Tibial nerve (tissue), 4 donors: ENCODE results near the gene SULF2. TPM values are rescaled to one million over a fixed set of nuclear protein-coding genes. Genes with fewer than 3 reads are reported as not detected.
A peak's percentile ranks its signal among the peaks of the same experiment; 100 is the strongest.

Experiments
- DNase-seq, 2 donors: peaks; one replicate each; pipeline ENCODE4 v3.0.0-alpha.2; 2019; ENCODE audit warnings: low spot score in 2 of 2
- H3K27ac ChIP-seq, 4 donors: fragments of 200-600 bp; sonication (generic) in 3 of 4; one replicate each; pipeline ENCODE4 v1.5.1; 2017 to 2019; ENCODE audit warnings: mild to moderate bottlenecking in 1 of 4
- H3K27me3 ChIP-seq, 2 donors: fragments of 200-600 bp; sonication (generic) in 1 of 2; one replicate each; pipeline versions ENCODE4 v1.5.1 to v1.6.0; 2017 to 2019
- H3K36me3 ChIP-seq, 3 donors: fragments of 200-600 bp; sonication (generic); one replicate each; pipeline ENCODE4 v1.5.1; 2018 to 2019
- H3K4me1 ChIP-seq, 4 donors: fragments of 200-600 bp; sonication (generic) in 3 of 4; one replicate each; pipeline ENCODE4 v1.5.1; 2017 to 2019
- H3K4me3 ChIP-seq, 4 donors: fragments of 200-600 bp; sonication (generic) in 3 of 4; one replicate each; pipeline ENCODE4 v1.5.1; 2017 to 2019; ENCODE audit warnings: mild to moderate bottlenecking in 1 of 4, moderate library complexity in 1 of 4
- H3K9me3 ChIP-seq, 4 donors: fragments of 200-600 bp; sonication (generic) in 3 of 4; one replicate each; pipeline ENCODE4 v1.5.1; 2017 to 2019
- CTCF ChIP-seq, 5 experiments: fragments of 200-600 bp in 3 of 5; fragments of 450-650 bp in 2 of 5; sonication (generic) in 3 of 5; IDR thresholded peaks; one replicate each; pipeline ENCODE4 v1.5.1; 2016 to 2019; ENCODE audit warnings: antibody characterized with exemption in 5 of 5, mild to moderate bottlenecking in 3 of 5, moderate library complexity in 2 of 5
- EP300 ChIP-seq, 2 donors: sonication (generic); formaldehyde crosslinking; IDR thresholded peaks; one replicate each; pipeline ENCODE4 v1.6.1; 2017; ENCODE audit warnings: antibody characterized with exemption in 2 of 2, mild to moderate bottlenecking in 1 of 2
- POLR2A ChIP-seq, 2 donors: fragments of 450-650 bp; IDR thresholded peaks; one replicate each; pipeline ENCODE4 v1.6.1; 2017; ENCODE audit warnings: antibody characterized with exemption in 2 of 2, mild to moderate bottlenecking in 2 of 2, moderate library complexity in 2 of 2
- WGBS, 2 donors: methylation state at CpG; one replicate each; pipeline ENCODE4 v1.1.5; 2018; 5-methylcytosine and 5-hydroxymethylcytosine counted together
- total RNA-seq, 4 donors: library from RNA; depleted of rRNA; stranded (reverse); fragments of >200 nt; gene quantifications; one replicate each; pipeline ENCODE4 v1.1.0, GENCODE V29; 2016

SULF2 gene
- total RNA-seq, 4 donors from 2014 or later, result 40.9 to 75.3 (median 59.8) TPM

DNA sequence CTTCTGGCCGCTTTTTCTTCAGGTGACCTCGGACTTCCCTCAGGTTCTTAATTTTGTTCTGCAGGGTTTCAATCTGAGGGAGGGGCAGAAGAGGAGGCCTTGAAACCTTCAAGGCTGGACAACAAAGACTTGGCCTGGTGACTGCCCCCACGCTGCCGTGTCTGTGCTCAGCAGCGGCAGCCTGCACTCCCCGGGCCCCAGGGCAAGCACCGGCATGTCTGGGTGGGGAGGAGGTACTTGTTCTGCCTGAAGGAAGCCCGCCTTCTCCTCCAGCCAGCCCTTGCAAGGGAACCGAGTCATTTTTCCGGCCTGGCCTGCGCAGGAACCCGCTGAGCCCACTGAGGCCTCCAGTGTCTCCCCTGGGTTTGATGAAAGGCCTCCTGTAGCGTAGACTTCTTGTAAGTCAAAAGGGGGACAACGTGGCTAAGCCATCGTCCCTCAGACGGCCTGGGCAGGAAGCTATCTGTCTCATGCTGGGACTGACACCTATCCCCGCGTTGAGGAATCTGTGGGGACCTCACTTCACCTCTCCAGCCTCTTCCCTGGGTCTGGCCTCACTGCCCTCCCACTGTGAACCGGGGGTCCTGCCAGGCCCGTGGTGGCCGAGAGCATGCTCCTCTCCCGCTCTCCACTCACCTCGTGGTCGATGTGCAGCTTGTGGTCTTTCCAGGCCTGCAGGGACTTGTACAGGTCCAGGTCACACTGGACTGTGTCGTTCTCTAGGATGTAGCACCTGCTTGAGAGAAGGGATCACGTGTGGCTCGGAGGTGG is 119.9 kb downstream of the SULF2 start:
- no peak for TF ChIP-seq POLR2A (IDR thresholded peaks at IDR 0.05)
- TF ChIP-seq EP300 (IDR thresholded peaks at IDR 0.05), result no peak
- no peak for TF ChIP-seq CTCF (IDR thresholded peaks at IDR 0.05)
- Histone ChIP-seq H3K4me3 (no peak overlapping the region), H3K9me3 (no peaks in the 10 kb centered on the region), H3K27me3 (no peaks in the 10 kb centered on the region), H3K27ac (no peak overlapping the region), H3K36me3 (peaks cover 0 to 49% (median 0%) of the 10 kb centered on the region in 3 donors), H3K4me1 (peaks cover 0 to 14% (median 0%) of the 10 kb centered on the region in 4 donors)
- WGBS, 2 donors, result 85 to 86% methylated on average over 27 of the region's 27 CpGs
- DNase-seq, result no peak

- Histone ChIP-seq H3K36me3 (peaks cover 0 to 51% (median 0%) of the 10 kb centered on the region in 3 donors), H3K4me3 (no peak overlapping the region), H3K9me3 (no peaks in the 10 kb centered on the region), H3K27me3 (no peaks in the 10 kb centered on the region), H3K4me1 (peaks cover 0 to 17% (median 0%) of the 10 kb centered on the region in 4 donors), H3K27ac (no peak overlapping the region)
- 90 to 91% methylated on average over 12 of the region's 12 CpGs for WGBS, 2 donors
- TF ChIP-seq CTCF (IDR thresholded peaks at IDR 0.05), result no peak
- TF ChIP-seq EP300 (IDR thresholded peaks at IDR 0.05), result no peak
- no peak for TF ChIP-seq POLR2A (IDR thresholded peaks at IDR 0.05)
- DNase-seq, result no peak
Observed at GRCh38 chr20:47664744-47665143, 120.5 kb downstream of the SULF2 start.

- WGBS, 2 donors, result 79 to 100% methylated on average over 2 of the region's 2 CpGs
- Histone ChIP-seq H3K27me3 (no peaks in the 10 kb centered on the region), H3K9me3 (no peaks in the 10 kb centered on the region), H3K4me3 (no peak overlapping the region), H3K4me1 (peaks cover 0 to 17% (median 0%) of the 10 kb centered on the region in 4 donors), H3K27ac (no peak overlapping the region), H3K36me3 (peaks cover 0 to 46% (median 0%) of the 10 kb centered on the region in 3 donors)
- no peak for DNase-seq
- TF ChIP-seq EP300 (IDR thresholded peaks at IDR 0.05) (no peak), POLR2A (IDR thresholded peaks at IDR 0.05) (no peak)
Observed at GRCh38 chr20:47664068-47664437, 121.2 kb downstream of the SULF2 start.

- peaks cover 0 to 41% (median 0%) of the 10 kb centered on the region in 3 donors for H3K36me3 ChIP-seq
- whole genome bisulfite sequencing, 2 donors, result 51 to 67% methylated on average over 16 to 20 of the region's 20 CpGs
- peak; percentile 91 to 97 (median 92) for TF ChIP-seq CTCF (IDR thresholded peaks at IDR 0.05)
- no peak for TF ChIP-seq POLR2A (IDR thresholded peaks at IDR 0.05)
- H3K9me3 ChIP-seq, result no peaks in the 10 kb centered on the region
- H3K4me3 ChIP-seq, result no peak overlapping the region
- H3K4me1 ChIP-seq, result peaks cover 0 to 17% (median 0%) of the 10 kb centered on the region in 4 donors
- H3K27me3 ChIP-seq, result no peaks in the 10 kb centered on the region
- no peak overlapping the region for H3K27ac ChIP-seq
- peak; percentile 70 to 86 for DNase-seq
Observed at GRCh38 chr20:47663354-47664067, 121.8 kb downstream of the SULF2 start.

- H3K4me3 ChIP-seq, result no peak overlapping the region
- H3K27me3 ChIP-seq, result no peaks in the 10 kb centered on the region
- no peak overlapping the region for H3K27ac ChIP-seq
- H3K4me1 ChIP-seq, result peaks cover 0 to 17% (median 0%) of the 10 kb centered on the region in 4 donors
- whole genome bisulfite sequencing, 2 donors, result 83 to 89% methylated on average over 13 to 16 of the region's 16 CpGs
- H3K9me3 ChIP-seq, result no peaks in the 10 kb centered on the region
- H3K36me3 ChIP-seq, result peaks cover 0 to 43% (median 0%) of the 10 kb centered on the region in 3 donors
- no peak for DNase-seq
- TF ChIP-seq POLR2A (IDR thresholded peaks at IDR 0.05), result no peak
- TF ChIP-seq CTCF (IDR thresholded peaks at IDR 0.05), result no peak
- TF ChIP-seq EP300 (IDR thresholded peaks at IDR 0.05), result no peak
Observed at GRCh38 chr20:47662483-47663353, 122.6 kb downstream of the SULF2 start.
